Transverse colon (tissue), 4 donors: ENCODE measurements around the gene GRIPAP1.

Experiments used
- CTCF ChIP-seq, 5 experiments: fragments of 200-600 bp in 3 of 5; fragments of 450-650 bp in 2 of 5; sonication (generic) in 3 of 5; IDR thresholded peaks; 1 replicate in 2 of 5; 2 replicates in 3 of 5; pipeline ENCODE4 v1.5.1; 2016 to 2017; ENCODE audit warnings: antibody characterized with exemption in 5 of 5, inconsistent platforms in 3 of 5, mild to moderate bottlenecking in 2 of 5, moderate library complexity in 1 of 5
- EP300 ChIP-seq: sonication (generic); formaldehyde crosslinking; IDR thresholded peaks from one replicate; pipeline ENCODE4 v1.6.1; 2017; ENCODE audit warnings: antibody characterized with exemption, low read depth
- POLR2AphosphoS5 ChIP-seq, 3 donors: sonication (generic); formaldehyde crosslinking; IDR thresholded peaks; one replicate each; pipeline ENCODE4 v1.6.1; 2016; ENCODE audit warnings: antibody characterized with exemption in 3 of 3

DNA sequence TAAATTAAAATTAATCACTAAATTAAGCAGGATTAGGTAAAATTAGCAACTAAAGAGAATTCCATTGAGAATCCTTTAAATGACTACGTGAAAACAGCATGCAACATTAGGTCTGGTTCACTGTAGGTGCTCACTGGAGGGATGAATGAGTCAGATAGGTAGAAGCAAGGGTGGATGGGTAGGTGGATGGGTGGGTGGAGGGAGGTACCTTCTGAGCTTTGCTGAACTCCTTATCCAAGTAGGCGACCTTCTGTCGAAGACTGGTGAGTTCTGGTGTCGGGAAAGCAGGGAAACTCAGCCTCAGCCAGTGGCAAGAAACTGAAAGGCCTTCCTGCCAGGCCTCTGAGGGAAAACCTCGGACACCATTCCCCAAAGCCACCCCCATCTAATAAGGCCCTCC is 3.0 kb downstream of the GRIPAP1 start:
- TF ChIP-seq CTCF (IDR thresholded peaks at IDR 0.05) (no peak), POLR2AphosphoS5 (IDR thresholded peaks at IDR 0.05) (no peak), EP300 (no peak)
